GM21360 (cell line): ENCODE measurements around the gene SF1.

Experiments
- ATAC-seq: cut with Tn5 transposase; IDR thresholded peaks from one replicate; pipeline ENCODE4 v1.9.1; 2021; ENCODE audit warnings: mild to moderate bottlenecking, moderate library complexity; ENCODE audit not compliant: unreplicated experiment

The SF1 gene

GRCh38 chr11:64801561-64802369 is 23.4 kb upstream of the SF1 start:
- no peak for ATAC-seq

- ATAC-seq: no peak
Measured at GRCh38 chr11:64801158-64801464, 22.8 kb upstream of the SF1 start.

- no peak for ATAC-seq
Measured at GRCh38 chr11:64800303-64801157, 22.2 kb upstream of the SF1 start.

- ATAC-seq: no peak
Measured at GRCh38 chr11:64799623-64800302, 21.4 kb upstream of the SF1 start.

- ATAC-seq: no peak
Measured at GRCh38 chr11:64799256-64799622, 20.9 kb upstream of the SF1 start.

GRCh38 chr11:64796757-64797541 is 18.6 kb upstream of the SF1 start:
- no peak for ATAC-seq

GRCh38 chr11:64796047-64796756 is 17.9 kb upstream of the SF1 start:
- no peak for ATAC-seq

GRCh38 chr11:64794526-64794925 is 16.2 kb upstream of the SF1 start:
- no peak for ATAC-seq

GRCh38 chr11:64793271-64794160 is 15.2 kb upstream of the SF1 start:
- ATAC-seq: no peak

- ATAC-seq: no peak
Measured at GRCh38 chr11:64792482-64792881, 14.1 kb upstream of the SF1 start.

GRCh38 chr11:64791781-64792291 is 13.5 kb upstream of the SF1 start:
- ATAC-seq: no peak

- ATAC-seq: no peak
Measured at GRCh38 chr11:64790205-64791095, 12.1 kb upstream of the SF1 start.

GRCh38 chr11:64789331-64790204 is 11.2 kb upstream of the SF1 start:
- ATAC-seq: no peak

GRCh38 chr11:64788321-64789215 is 10.2 kb upstream of the SF1 start:
- no peak for ATAC-seq

- no peak for ATAC-seq
Measured at GRCh38 chr11:64787526-64788320, 9.4 kb upstream of the SF1 start.
